ENCODE data around the gene RPUSD1.
"Not testable (repeated sequence)": the region's sequence is repeated elsewhere in the genome, so short reads cannot be mapped to it uniquely, and the experiment has no call there.

RPUSD1 gene

GRCh38 chr16:781346-782010 lies 6.7 kb downstream of the RPUSD1 start:
- DNase-seq, result no peak

- no peak for DNase-seq
These were observed 7.9 kb downstream of the RPUSD1 start for GRCh38 chr16:780296-780695.

DNA sequence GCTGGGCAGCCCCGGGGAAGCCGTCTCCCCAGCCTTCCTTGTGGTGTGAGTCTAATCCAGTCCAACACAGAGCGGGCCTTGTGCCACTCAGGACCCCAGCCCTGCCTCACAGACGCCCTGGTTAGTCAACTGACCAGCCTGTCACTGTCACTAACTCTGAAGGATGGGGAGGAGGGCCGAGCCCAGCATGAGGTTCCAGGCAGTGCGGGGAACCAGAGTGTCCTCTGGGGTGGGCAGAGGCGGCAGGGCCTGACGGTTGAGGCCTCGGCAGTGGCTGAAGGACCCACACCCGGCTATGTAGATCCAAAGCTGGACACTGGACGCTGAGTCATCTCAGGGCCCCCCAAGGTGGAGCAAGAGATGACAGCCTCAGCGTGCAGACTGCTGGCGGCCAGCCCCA lies 8.6 kb downstream of the RPUSD1 start:
- no peak for DNase-seq

DNA sequence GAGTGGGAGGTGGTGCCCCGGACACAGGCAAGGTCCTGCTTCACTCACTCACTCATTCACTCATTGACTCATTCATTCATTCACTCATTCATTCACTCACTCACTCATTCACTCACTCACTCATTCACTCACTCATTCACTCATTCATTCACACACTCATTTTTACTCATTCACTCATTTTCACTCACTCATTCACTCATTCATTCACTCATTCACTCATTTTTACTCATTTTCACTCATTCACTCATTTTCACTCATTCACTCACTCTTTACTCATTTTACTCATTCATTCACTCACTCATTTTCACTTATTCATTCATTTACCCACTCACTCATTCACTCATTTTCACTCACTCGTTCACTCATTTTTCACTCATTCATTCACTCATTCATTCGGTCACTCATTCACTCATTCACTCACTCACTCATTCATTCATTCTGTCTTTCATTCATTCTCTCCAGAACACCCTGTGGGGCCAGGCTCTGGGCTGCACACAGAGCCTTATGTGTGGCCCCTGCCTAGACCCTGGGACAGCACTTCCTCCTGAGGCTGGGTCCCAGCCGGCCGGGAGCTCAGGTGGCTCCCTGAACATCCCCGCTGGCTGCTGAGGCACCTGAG lies 9.2 kb downstream of the RPUSD1 start:
- DNase-seq, result no peak

DNA sequence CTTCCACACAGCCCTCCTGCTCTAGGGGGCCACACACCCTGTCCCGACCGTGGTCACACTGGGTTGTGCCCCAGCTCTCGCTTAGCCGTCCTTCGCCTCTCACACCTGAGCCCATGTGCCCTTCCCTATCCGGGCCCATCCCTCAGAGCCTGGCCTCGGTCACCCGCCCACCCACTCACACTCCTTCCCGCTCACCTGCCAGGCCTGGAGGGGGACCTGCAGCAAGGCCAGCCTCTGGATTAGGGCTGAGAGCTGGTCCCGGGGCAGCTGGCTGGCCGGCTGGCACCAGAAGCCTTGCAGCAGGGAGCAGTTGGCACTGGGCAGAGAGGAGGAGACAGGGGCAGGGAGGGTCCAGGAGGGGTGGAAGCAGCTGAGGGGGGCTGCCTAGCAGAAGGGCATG lies 9.7 kb downstream of the RPUSD1 start:
- DNase-seq, result no peak

DNA sequence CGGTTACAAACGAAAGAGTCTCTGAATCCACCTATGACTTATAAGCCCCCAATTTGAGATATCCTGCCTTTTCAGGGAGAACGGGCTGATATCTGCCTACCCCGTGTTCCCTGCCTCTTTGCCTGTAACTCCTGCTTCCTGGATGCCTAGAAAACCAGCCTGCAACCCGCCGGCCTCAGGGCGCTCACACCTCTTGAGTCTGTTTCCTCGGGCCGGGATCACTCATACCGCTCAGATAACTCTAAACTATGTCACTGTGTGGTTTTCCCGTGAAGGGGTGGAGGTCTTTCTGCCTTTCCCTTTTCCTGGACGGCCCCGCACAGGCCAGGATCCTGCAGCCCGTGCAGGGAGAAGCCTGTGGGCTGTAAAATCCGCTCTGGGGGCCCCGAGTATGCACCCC lies 10.4 kb downstream of the RPUSD1 start:
- no peak for DNase-seq

DNA sequence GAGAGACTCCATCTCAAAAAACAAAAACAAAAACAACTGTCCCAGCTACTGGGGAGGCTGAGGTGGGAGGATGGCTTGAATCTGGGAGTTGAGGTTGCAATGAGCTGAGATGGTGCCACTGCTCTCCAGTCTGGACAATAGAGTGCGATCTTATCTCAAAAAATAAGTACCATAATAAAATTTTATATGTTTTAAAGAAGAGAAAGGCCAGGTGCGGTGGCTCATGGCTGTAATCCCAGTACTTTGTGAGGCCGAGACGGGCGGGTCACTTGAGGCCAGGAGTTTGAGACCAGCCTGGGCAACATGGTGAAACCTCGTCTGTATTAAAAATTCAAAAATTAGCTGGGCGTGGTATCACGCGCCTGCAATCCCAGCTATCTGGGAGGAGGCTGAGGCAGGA lies 11.4 kb downstream of the RPUSD1 start:
- DNase-seq, result no peak

- DNase-seq, result not testable (repeated sequence)
These were observed 11.9 kb downstream of the RPUSD1 start for GRCh38 chr16:776298-776697.

- no peak for DNase-seq
These were observed 12.9 kb downstream of the RPUSD1 start for GRCh38 chr16:775236-775796.

GRCh38 chr16:774086-775001 lies 13.8 kb downstream of the RPUSD1 start:
- no peak for DNase-seq

DNA sequence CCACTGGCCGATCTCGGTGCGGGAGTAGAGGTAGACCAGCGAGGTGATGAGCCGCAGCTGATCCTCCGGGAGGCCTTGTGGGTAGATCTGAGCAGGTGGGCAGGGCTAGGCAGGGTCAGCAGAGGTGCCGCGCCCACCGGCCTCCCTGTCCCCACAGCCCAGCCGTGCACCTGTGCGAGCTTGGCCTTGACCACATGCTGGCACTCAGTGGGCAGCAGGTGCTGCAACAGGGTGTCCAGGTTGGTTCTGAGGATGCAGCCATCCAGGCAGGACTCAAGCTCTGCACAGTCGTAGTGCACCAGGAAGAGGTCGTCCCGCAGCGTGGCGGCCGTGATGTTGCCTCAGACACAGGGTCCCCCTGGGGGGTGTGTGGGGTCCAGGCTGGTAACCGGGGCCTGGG lies 15.2 kb downstream of the RPUSD1 start:
- DNase-seq, result no peak

DNA sequence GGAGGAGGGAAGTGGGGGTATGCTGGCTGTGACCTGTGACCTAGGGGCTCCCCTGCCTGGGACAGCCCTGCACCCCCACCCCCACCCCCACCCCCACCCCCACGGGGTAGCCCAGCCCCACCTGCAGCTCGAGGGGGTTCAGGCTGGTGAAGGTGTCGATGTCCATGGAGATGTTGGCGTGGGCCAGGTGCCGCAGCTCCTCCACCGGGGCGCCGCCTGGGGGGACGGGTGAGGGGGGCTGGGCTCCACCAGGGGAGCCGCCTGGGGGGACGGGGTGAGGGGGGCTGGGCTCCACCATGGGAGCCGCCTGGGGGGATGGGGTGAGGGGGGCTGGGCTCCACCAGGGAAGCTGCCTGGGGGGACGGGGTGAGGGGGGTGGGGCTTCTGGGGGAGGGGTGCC lies 17.8 kb downstream of the RPUSD1 start:
- no peak for DNase-seq

- no peak for DNase-seq
These were observed 18.2 kb downstream of the RPUSD1 start for GRCh38 chr16:769934-770333.

GRCh38 chr16:769184-769784 lies 18.9 kb downstream of the RPUSD1 start:
- DNase-seq, result no peak

DNA sequence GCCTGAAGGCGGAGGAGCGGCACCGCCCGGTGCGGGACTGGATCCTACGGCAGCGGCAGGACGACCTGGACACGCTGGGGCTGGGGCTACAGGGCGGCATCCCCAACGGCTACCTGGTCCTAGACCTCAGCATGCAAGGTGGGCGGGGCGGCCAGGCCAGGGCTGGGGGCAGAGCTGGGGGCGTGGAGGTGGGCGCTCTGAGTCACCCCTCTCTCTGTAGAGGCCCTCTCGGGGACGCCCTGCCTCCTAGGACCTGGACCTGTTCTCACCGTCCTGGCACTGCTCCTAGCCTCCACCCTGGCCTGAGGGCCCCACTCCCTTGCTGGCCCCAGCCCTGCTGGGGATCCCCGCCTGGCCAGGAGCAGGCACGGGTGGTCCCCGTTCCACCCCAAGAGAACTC lies 19.8 kb downstream of the RPUSD1 start:
- DNase-seq, result no peak

GRCh38 chr16:767743-768235 lies 20.4 kb downstream of the RPUSD1 start:
- no peak for DNase-seq

GRCh38 chr16:766820-767640 lies 21.2 kb downstream of the RPUSD1 start:
- DNase-seq, result no peak

GRCh38 chr16:766008-766819 lies 22.0 kb downstream of the RPUSD1 start:
- no peak for DNase-seq

GRCh38 chr16:765488-765865 lies 22.7 kb downstream of the RPUSD1 start:
- DNase-seq, result no peak

GRCh38 chr16:764848-765487 lies 23.2 kb downstream of the RPUSD1 start:
- DNase-seq, result no peak

All from HCEC 1CT (cell line).